HEK293 (cell line): ENCODE measurements around the gene BIRC7.

Experiments used
- SETDB1 ChIP-seq: IDR thresholded peaks from one replicate; pipeline ENCODE4 v1.6.1; 2017; ENCODE audit warnings: mild to moderate bottlenecking, low read length, moderate library complexity, mixed read lengths; ENCODE audit not compliant: insufficient read length
- TF ChIP-seq, protein P1 (sequence below): fragments of 450-650 bp; formaldehyde crosslinking; IDR thresholded peaks from 2 replicates; pipeline ENCODE4 v1.5.1; 2016; ENCODE audit warnings: missing biosample characterization, missing genetic modification characterization, low read depth
- TF ChIP-seq, protein P2 (sequence below): fragments of 450-650 bp; formaldehyde crosslinking; IDR thresholded peaks from 2 replicates; pipeline ENCODE4 v1.5.1; 2016; ENCODE audit warnings: missing biosample characterization, missing genetic modification characterization
- TF ChIP-seq, protein P3 (sequence below): fragments of 450-650 bp; formaldehyde crosslinking; IDR thresholded peaks from 2 replicates; pipeline ENCODE4 v1.5.1; 2016; ENCODE audit warnings: missing biosample characterization, missing genetic modification characterization

DNA sequence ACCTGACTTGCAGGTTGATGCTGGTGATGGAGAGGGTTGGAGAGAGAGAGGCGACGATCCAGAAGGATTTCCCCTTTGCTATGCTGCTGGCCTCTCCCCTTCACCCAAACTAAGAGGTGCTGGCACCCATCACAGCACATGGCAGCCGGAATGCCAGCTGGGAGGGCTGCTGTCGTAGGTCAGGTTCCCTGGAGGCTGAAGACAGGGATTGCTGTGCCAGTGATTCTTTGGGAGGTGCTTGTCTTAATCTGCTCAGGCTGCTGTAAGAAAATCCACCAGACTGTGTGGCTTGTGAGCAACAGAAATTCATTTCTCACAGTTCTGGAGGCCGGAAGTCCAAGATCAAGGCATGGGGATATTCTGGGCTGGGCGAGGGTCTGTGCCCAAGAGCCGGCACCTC lies 32.6 kb downstream of the BIRC7 start:
- no peak for TF ChIP-seq SETDB1
- TF ChIP-seq, protein P1, sequence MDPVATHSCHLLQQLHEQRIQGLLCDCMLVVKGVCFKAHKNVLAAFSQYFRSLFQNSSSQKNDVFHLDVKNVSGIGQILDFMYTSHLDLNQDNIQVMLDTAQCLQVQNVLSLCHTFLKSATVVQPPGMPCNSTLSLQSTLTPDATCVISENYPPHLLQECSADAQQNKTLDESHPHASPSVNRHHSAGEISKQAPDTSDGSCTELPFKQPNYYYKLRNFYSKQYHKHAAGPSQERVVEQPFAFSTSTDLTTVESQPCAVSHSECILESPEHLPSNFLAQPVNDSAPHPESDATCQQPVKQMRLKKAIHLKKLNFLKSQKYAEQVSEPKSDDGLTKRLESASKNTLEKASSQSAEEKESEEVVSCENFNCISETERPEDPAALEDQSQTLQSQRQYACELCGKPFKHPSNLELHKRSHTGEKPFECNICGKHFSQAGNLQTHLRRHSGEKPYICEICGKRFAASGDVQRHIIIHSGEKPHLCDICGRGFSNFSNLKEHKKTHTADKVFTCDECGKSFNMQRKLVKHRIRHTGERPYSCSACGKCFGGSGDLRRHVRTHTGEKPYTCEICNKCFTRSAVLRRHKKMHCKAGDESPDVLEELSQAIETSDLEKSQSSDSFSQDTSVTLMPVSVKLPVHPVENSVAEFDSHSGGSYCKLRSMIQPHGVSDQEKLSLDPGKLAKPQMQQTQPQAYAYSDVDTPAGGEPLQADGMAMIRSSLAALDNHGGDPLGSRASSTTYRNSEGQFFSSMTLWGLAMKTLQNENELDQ = no peak
- TF ChIP-seq, protein P2, sequence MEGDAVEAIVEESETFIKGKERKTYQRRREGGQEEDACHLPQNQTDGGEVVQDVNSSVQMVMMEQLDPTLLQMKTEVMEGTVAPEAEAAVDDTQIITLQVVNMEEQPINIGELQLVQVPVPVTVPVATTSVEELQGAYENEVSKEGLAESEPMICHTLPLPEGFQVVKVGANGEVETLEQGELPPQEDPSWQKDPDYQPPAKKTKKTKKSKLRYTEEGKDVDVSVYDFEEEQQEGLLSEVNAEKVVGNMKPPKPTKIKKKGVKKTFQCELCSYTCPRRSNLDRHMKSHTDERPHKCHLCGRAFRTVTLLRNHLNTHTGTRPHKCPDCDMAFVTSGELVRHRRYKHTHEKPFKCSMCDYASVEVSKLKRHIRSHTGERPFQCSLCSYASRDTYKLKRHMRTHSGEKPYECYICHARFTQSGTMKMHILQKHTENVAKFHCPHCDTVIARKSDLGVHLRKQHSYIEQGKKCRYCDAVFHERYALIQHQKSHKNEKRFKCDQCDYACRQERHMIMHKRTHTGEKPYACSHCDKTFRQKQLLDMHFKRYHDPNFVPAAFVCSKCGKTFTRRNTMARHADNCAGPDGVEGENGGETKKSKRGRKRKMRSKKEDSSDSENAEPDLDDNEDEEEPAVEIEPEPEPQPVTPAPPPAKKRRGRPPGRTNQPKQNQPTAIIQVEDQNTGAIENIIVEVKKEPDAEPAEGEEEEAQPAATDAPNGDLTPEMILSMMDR (tag by site-specific recombination) = no peak
- TF ChIP-seq, protein P3, sequence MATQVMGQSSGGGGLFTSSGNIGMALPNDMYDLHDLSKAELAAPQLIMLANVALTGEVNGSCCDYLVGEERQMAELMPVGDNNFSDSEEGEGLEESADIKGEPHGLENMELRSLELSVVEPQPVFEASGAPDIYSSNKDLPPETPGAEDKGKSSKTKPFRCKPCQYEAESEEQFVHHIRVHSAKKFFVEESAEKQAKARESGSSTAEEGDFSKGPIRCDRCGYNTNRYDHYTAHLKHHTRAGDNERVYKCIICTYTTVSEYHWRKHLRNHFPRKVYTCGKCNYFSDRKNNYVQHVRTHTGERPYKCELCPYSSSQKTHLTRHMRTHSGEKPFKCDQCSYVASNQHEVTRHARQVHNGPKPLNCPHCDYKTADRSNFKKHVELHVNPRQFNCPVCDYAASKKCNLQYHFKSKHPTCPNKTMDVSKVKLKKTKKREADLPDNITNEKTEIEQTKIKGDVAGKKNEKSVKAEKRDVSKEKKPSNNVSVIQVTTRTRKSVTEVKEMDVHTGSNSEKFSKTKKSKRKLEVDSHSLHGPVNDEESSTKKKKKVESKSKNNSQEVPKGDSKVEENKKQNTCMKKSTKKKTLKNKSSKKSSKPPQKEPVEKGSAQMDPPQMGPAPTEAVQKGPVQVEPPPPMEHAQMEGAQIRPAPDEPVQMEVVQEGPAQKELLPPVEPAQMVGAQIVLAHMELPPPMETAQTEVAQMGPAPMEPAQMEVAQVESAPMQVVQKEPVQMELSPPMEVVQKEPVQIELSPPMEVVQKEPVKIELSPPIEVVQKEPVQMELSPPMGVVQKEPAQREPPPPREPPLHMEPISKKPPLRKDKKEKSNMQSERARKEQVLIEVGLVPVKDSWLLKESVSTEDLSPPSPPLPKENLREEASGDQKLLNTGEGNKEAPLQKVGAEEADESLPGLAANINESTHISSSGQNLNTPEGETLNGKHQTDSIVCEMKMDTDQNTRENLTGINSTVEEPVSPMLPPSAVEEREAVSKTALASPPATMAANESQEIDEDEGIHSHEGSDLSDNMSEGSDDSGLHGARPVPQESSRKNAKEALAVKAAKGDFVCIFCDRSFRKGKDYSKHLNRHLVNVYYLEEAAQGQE (tag by site-specific recombination) = no peak
